H9 (cell line): ENCODE results near the gene CFDP1. TPM values are rescaled to one million over a fixed set of nuclear protein-coding genes. Genes with fewer than 3 reads are reported as not detected.

Experiments used
- DNase-seq: peaks from one replicate; pipeline ENCODE4 v3.0.0-alpha.2; 2017
- H2AFZ ChIP-seq: one replicate; pipeline ENCODE4 v1.6.1; 2013; ENCODE audit warnings: mild to moderate bottlenecking, low read length, control low read depth, moderate library complexity
- H2AK5ac ChIP-seq: 2 replicates; pipeline ENCODE4 v1.6.1; 2013; ENCODE audit warnings: low read length, control low read depth, mixed read lengths; ENCODE audit not compliant: insufficient read length
- H2BK120ac ChIP-seq: one replicate; pipeline ENCODE4 v1.6.1; 2013; ENCODE audit warnings: low read depth, mild to moderate bottlenecking, low read length, control low read depth, inconsistent platforms; ENCODE audit not compliant: poor library complexity, severe bottlenecking
- H2BK12ac ChIP-seq: 2 replicates; pipeline ENCODE4 v1.6.1; 2013; ENCODE audit warnings: low read length, control low read depth, mixed read lengths, low read depth; ENCODE audit not compliant: insufficient read length
- H2BK15ac ChIP-seq: 2 replicates; pipeline ENCODE4 v1.6.1; 2013; ENCODE audit warnings: low read depth, low read length, control low read depth
- H2BK20ac ChIP-seq: one replicate; pipeline ENCODE4 v1.6.1; 2013; ENCODE audit warnings: low read depth, mild to moderate bottlenecking, low read length, control low read depth, inconsistent platforms; ENCODE audit not compliant: poor library complexity, severe bottlenecking
- H2BK5ac ChIP-seq: 2 replicates; pipeline ENCODE4 v1.6.1; 2013; ENCODE audit warnings: low read length, control low read depth, mixed read lengths; ENCODE audit not compliant: insufficient read length
- H3K14ac ChIP-seq: 2 replicates; pipeline ENCODE4 v1.6.1; 2013; ENCODE audit warnings: low read length, control low read depth; ENCODE audit not compliant: insufficient read depth
- H3K18ac ChIP-seq: 2 replicates; pipeline ENCODE4 v1.6.1; 2013; ENCODE audit warnings: low read depth, mild to moderate bottlenecking, mixed read lengths, low read length, control low read depth; ENCODE audit not compliant: insufficient read length
- H3K23ac ChIP-seq: 2 replicates; pipeline ENCODE4 v1.6.1; 2013; ENCODE audit warnings: low read length, control low read depth, mixed read lengths, low read depth; ENCODE audit not compliant: insufficient read length
- H3K23me2 ChIP-seq: 2 replicates; pipeline ENCODE4 v1.6.1; 2013; ENCODE audit warnings: low read depth, mild to moderate bottlenecking, mixed read lengths, low read length, control low read depth; ENCODE audit not compliant: insufficient read length, poor library complexity, severe bottlenecking
- H3K27ac ChIP-seq: 2 replicates; pipeline ENCODE4 v1.5.1; 2013; ENCODE audit warnings: low read length, control low read depth, mixed read lengths, low read depth; ENCODE audit not compliant: insufficient read length
- H3K27me3 ChIP-seq: 2 replicates; pipeline ENCODE4 v1.6.1; 2013; ENCODE audit warnings: low read length, control low read depth, inconsistent platforms; ENCODE audit not compliant: insufficient read depth
- H3K4ac ChIP-seq: 2 replicates; pipeline ENCODE4 v1.6.1; 2013; ENCODE audit warnings: low read depth, mild to moderate bottlenecking, control low read depth, inconsistent platforms, low read length, moderate library complexity
- H3K4me1 ChIP-seq: 2 replicates; pipeline ENCODE4 v1.6.1; 2013; ENCODE audit warnings: low read length, control low read depth, inconsistent platforms; ENCODE audit not compliant: insufficient read depth
- H3K4me2 ChIP-seq: 2 replicates; pipeline ENCODE4 v1.6.1; 2013; ENCODE audit warnings: low read length, control low read depth, mixed read lengths; ENCODE audit not compliant: insufficient read length, insufficient read depth
- H3K56ac ChIP-seq: 2 replicates; pipeline ENCODE4 v1.6.1; 2013; ENCODE audit warnings: low read depth, mild to moderate bottlenecking, mixed read lengths, low read length, control low read depth; ENCODE audit not compliant: insufficient read length
- H3K79me1 ChIP-seq: 2 replicates; pipeline ENCODE4 v1.6.1; 2013; ENCODE audit warnings: low read depth, mild to moderate bottlenecking, moderate library complexity, low read length, control low read depth, inconsistent platforms; ENCODE audit not compliant: insufficient read depth, poor library complexity, severe bottlenecking
- H3K79me2 ChIP-seq: 2 replicates; pipeline ENCODE4 v1.6.1; 2013; ENCODE audit warnings: low read length, control low read depth, inconsistent platforms; ENCODE audit not compliant: insufficient read depth
- H3K9ac ChIP-seq: 2 replicates; pipeline ENCODE4 v1.6.1; 2013; ENCODE audit warnings: low read length, control low read depth, mixed read lengths; ENCODE audit not compliant: insufficient read length; ENCODE audit errors: extremely low read depth
- H3K9me3 ChIP-seq: one replicate; pipeline ENCODE4 v1.6.1; 2013; ENCODE audit warnings: low read depth, low read length, inconsistent platforms; ENCODE audit not compliant: control insufficient read depth
- H3T11ph ChIP-seq: one replicate; pipeline ENCODE4 v1.6.1; 2013; ENCODE audit warnings: mild to moderate bottlenecking, low read length, control low read depth, inconsistent platforms
- H4K20me1 ChIP-seq: one replicate; pipeline ENCODE4 v1.6.1; 2013; ENCODE audit not compliant: control insufficient read depth, insufficient read length, insufficient read depth
- H4K5ac ChIP-seq: 2 replicates; pipeline ENCODE4 v1.6.1; 2013; ENCODE audit warnings: low read depth, mild to moderate bottlenecking, mixed read lengths, low read length, control low read depth; ENCODE audit not compliant: insufficient read length
- H4K8ac ChIP-seq: replicated peaks from 2 replicates; pipeline ENCODE4 v1.6.1; 2013; ENCODE audit warnings: low read length, control low read depth, mixed read lengths, low read depth; ENCODE audit not compliant: insufficient read length
- H4K91ac ChIP-seq: 2 replicates; pipeline ENCODE4 v1.6.1; 2013; ENCODE audit warnings: low read depth, mild to moderate bottlenecking, moderate library complexity, mixed read lengths, low read length, control low read depth; ENCODE audit not compliant: insufficient read length
- H3K27ac Mint-ChIP-seq, 3 experiments: 2 replicates in 2 of 3; 3 replicates in 1 of 3; pipeline ENCODE4 v1.8.0; 2020 to 2021; ENCODE audit warnings: mixed read lengths in 3 of 3, mild to moderate bottlenecking in 1 of 3, moderate library complexity in 1 of 3
- H3K27me3 Mint-ChIP-seq: 2 replicates; pipeline ENCODE4 v1.8.0; 2021; ENCODE audit warnings: low read depth, mild to moderate bottlenecking, moderate library complexity, mixed read lengths
- H3K36me3 Mint-ChIP-seq, 3 experiments: 2 replicates in 2 of 3; 3 replicates in 1 of 3; pipeline ENCODE4 v1.8.0; 2020 to 2021; ENCODE audit warnings: low read depth in 3 of 3, mixed read lengths in 3 of 3; ENCODE audit not compliant: insufficient read depth in 1 of 3
- H3K4me1 Mint-ChIP-seq, 2 experiments: 2 replicates each; pipeline ENCODE4 v1.8.0; 2020; ENCODE audit warnings: mixed read lengths in 2 of 2
- H3K4me3 Mint-ChIP-seq, 2 experiments: 2 replicates in 1 of 2; 3 replicates in 1 of 2; pipeline ENCODE4 v1.8.0; 2020 to 2021; ENCODE audit warnings: mild to moderate bottlenecking in 2 of 2, mixed read lengths in 2 of 2, moderate library complexity in 1 of 2
- H3K9me3 Mint-ChIP-seq, 2 experiments: 2 replicates in 1 of 2; 3 replicates in 1 of 2; pipeline ENCODE4 v1.8.0; 2020; ENCODE audit warnings: mild to moderate bottlenecking in 2 of 2, mixed read lengths in 2 of 2, moderate library complexity in 1 of 2
- CTCF ChIP-seq: fragments of 200-600 bp; sonication (generic); conservative IDR thresholded peaks from 3 replicates; pipeline ENCODE4 v1.8.0; 2021; ENCODE audit warnings: antibody characterized with exemption, mild to moderate bottlenecking
- WGBS: extraction: QIAGEN DNeasy Blood & Tissue Kit; methylation state at CpG from one replicate; pipeline ENCODE4 v1.1.7; 2013; ENCODE audit warnings: missing lambda C conversion rate, low lambda C conversion rate, mixed read lengths; ENCODE audit not compliant: insufficient read length; ENCODE audit errors: extremely low coverage; 5-methylcytosine and 5-hydroxymethylcytosine counted together
- total RNA-seq: library from RNA; stranded (reverse); gene quantifications from 2 replicates; pipeline ENCODE4 v1.2.1, GENCODE V29; 2021

CFDP1 gene
- total RNA-seq, 1 experiment from 2014 or later: 89.2 TPM

DNA sequence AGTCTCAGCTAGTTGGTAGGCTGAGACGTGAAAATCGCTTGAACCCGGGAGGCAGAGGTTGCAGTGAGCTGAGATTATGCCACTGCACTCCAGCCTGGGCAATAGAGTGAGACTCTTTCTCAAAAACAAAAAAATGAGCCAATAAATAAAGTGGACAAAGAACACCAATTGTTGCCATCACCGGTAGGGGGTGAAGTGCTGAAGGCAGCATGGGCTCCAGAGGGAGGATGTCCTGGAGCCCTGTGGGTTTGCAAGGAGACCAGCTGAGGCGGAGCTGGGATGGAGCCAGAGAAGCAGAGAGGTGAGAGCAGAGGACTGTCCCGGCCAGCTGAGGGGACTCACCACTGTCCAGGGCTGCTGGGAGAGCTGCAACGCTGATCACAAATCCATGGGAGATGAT is 48.2 kb upstream of the CFDP1 start:
- Mint-ChIP-seq H3K9me3 (no peaks in the 10 kb centered on the region; a peak in 1 of 5 replicates), H3K4me3 (no peak overlapping the region), H3K4me1 (peaks cover 6 to 16% of the 10 kb centered on the region in 2 experiments; a peak in 3 of 4 replicates), H3K27ac (peak overlapping the region in 1 of 3 experiments; percentile 70; a peak in 2 of 7 replicates), H3K27me3 (no peaks in the 10 kb centered on the region; the same call in 1 of the 2 replicates), H3K36me3 (peaks cover 20 to 45% (median 41%) of the 10 kb centered on the region in 3 experiments)
- Histone ChIP-seq H3K18ac (no peak overlapping the region), H2AFZ (no peak overlapping the region), H3K4me1 (no peaks in the 10 kb centered on the region), H3K14ac (no peak overlapping the region), H2BK5ac (no peak overlapping the region), H3K56ac (no peak overlapping the region), H3K4me2 (no peak overlapping the region), H2AK5ac (no peak overlapping the region), H3T11ph (no peak overlapping the region), H3K79me2 (no peaks in the 10 kb centered on the region), H2BK120ac (no peak overlapping the region), H4K8ac (no peak overlapping the region), H3K4ac (no peak overlapping the region), H3K9me3 (no peaks in the 10 kb centered on the region), H3K79me1 (no peaks in the 10 kb centered on the region), H3K27ac (no peak overlapping the region), H3K27me3 (no peaks in the 10 kb centered on the region), H4K5ac (no peak overlapping the region), H2BK12ac (no peak overlapping the region), H4K91ac (no peak overlapping the region), H2BK15ac (no peak overlapping the region), H3K23ac (no peak overlapping the region), H3K23me2 (no peaks in the 10 kb centered on the region), H2BK20ac (no peak overlapping the region), H3K9ac (no peak overlapping the region), H4K20me1 (no peaks in the 10 kb centered on the region)
- no peak; the same call in 2 of the 3 replicates for TF ChIP-seq CTCF
- no peak for DNase-seq
- WGBS: no CpG with 5 or more reads among the region's 7 CpGs
